GM12892 (cell line): ENCODE results near the gene ARMC9.

ENCODE experiments used
- POLR2A ChIP-seq: IDR thresholded peaks from 2 replicates; pipeline ENCODE4 v1.6.1; 2011; ENCODE audit warnings: low read depth, low read length, control low read depth
- POLR2AphosphoS5 ChIP-seq: IDR thresholded peaks from 2 replicates; pipeline ENCODE4 v1.6.1; 2011; ENCODE audit warnings: low read depth, low read length, control low read depth
- TAF1 ChIP-seq: IDR thresholded peaks from 2 replicates; pipeline ENCODE4 v1.6.1; 2011; ENCODE audit warnings: low read depth, mild to moderate bottlenecking, control low read depth, low read length, borderline replicate concordance

DNA sequence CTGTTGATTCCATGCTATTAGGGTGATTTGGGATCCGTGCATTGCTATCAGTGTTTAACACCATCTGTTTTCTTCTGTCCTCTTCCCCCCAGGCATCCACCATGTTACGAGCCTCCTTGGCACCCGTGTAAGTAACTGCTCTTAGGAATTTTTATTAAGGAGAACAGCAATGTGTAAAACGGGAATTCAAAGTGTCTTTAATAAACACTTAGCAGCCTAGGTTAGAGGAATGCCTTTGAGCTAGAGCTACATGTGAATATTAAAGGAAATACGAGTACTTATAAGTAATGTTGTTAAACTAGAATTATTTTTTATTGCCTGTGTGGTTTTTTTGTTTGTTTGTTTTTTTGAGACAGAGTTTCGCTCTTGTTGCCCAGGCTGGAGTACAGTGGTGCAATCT lies 58.1 kb downstream of the ARMC9 start:
- TF ChIP-seq POLR2AphosphoS5, result no peak
- TF ChIP-seq POLR2A, result no peak
- TF ChIP-seq TAF1, result no peak
